ENCODE results near the gene ARHGAP44. TPM values are rescaled to one million over a fixed set of nuclear protein-coding genes. Genes with fewer than 3 reads are reported as not detected.

Gene ARHGAP44
- total and polyA plus RNA-seq, 2 of the 13 experiments (the other 11 are each of a cell fraction or from before 2014, with no cell fraction given): 0.79 to 3.1 TPM

- no peak for TF ChIP-seq ZNF430 (CRISPR knock-in tag; IDR thresholded peaks at IDR 0.05)
- TF ChIP-seq YEATS4 (CRISPR knock-in tag; IDR thresholded peaks at IDR 0.05; ENCODE audit: borderline replicate concordance): peak; percentile 36; the same call in 1 of the 2 replicates
- TF ChIP-seq SKI (IDR thresholded peaks at IDR 0.05; ENCODE audit: partially characterized antibody): peak; percentile 79
- TF ChIP-seq, protein P1, sequence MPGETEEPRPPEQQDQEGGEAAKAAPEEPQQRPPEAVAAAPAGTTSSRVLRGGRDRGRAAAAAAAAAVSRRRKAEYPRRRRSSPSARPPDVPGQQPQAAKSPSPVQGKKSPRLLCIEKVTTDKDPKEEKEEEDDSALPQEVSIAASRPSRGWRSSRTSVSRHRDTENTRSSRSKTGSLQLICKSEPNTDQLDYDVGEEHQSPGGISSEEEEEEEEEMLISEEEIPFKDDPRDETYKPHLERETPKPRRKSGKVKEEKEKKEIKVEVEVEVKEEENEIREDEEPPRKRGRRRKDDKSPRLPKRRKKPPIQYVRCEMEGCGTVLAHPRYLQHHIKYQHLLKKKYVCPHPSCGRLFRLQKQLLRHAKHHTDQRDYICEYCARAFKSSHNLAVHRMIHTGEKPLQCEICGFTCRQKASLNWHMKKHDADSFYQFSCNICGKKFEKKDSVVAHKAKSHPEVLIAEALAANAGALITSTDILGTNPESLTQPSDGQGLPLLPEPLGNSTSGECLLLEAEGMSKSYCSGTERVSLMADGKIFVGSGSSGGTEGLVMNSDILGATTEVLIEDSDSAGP (CRISPR knock-in tag; IDR thresholded peaks at IDR 0.05; ENCODE audit: borderline replicate concordance): peak; percentile 60; the same call in 1 of the 2 replicates
- peak; percentile 28 for TF ChIP-seq TAF15 (IDR thresholded peaks at IDR 0.05; ENCODE audit: low read depth, low read length, poor library complexity, severe bottlenecking)
- peak; percentile 73; the same call in 1 of the 2 replicates for TF ChIP-seq ZIK1 (CRISPR knock-in tag; IDR thresholded peaks at IDR 0.05; ENCODE audit: borderline replicate concordance, low read depth)
- TF ChIP-seq, protein P2, sequence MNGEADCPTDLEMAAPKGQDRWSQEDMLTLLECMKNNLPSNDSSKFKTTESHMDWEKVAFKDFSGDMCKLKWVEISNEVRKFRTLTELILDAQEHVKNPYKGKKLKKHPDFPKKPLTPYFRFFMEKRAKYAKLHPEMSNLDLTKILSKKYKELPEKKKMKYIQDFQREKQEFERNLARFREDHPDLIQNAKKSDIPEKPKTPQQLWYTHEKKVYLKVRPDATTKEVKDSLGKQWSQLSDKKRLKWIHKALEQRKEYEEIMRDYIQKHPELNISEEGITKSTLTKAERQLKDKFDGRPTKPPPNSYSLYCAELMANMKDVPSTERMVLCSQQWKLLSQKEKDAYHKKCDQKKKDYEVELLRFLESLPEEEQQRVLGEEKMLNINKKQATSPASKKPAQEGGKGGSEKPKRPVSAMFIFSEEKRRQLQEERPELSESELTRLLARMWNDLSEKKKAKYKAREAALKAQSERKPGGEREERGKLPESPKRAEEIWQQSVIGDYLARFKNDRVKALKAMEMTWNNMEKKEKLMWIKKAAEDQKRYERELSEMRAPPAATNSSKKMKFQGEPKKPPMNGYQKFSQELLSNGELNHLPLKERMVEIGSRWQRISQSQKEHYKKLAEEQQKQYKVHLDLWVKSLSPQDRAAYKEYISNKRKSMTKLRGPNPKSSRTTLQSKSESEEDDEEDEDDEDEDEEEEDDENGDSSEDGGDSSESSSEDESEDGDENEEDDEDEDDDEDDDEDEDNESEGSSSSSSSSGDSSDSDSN (CRISPR knock-in tag; IDR thresholded peaks at IDR 0.05): peak; percentile 56; the same call in 1 of the 2 replicates
- TF ChIP-seq ZFYVE20 (CRISPR knock-in tag; IDR thresholded peaks at IDR 0.05; ENCODE audit: borderline replicate concordance, low read depth): peak; percentile 47; the same call in 1 of the 2 replicates
- TF ChIP-seq, protein P3, sequence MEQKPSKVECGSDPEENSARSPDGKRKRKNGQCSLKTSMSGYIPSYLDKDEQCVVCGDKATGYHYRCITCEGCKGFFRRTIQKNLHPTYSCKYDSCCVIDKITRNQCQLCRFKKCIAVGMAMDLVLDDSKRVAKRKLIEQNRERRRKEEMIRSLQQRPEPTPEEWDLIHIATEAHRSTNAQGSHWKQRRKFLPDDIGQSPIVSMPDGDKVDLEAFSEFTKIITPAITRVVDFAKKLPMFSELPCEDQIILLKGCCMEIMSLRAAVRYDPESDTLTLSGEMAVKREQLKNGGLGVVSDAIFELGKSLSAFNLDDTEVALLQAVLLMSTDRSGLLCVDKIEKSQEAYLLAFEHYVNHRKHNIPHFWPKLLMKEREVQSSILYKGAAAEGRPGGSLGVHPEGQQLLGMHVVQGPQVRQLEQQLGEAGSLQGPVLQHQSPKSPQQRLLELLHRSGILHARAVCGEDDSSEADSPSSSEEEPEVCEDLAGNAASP (CRISPR knock-in tag; IDR thresholded peaks at IDR 0.05; ENCODE audit: borderline replicate concordance): no peak
- peak; percentile 10 for TF ChIP-seq AGO1 (IDR thresholded peaks at IDR 0.05; ENCODE audit: low read depth, low read length, poor library complexity, severe bottlenecking)
- TF ChIP-seq ESRRA (CRISPR knock-in tag; IDR thresholded peaks at IDR 0.05; ENCODE audit: low read depth): 0 out of 2 replicates have a peak, but pooled peaks have one; percentile 5
- 0 out of 2 replicates have a peak, but pooled peaks have one; percentile 47 for TF ChIP-seq SALL2 (CRISPR knock-in tag; IDR thresholded peaks at IDR 0.05)
- TF ChIP-seq ZNF660 (CRISPR knock-in tag; IDR thresholded peaks at IDR 0.05; ENCODE audit: borderline replicate concordance, low read depth): no peak
- peak; percentile 52; the same call in 1 of the 2 replicates for TF ChIP-seq KDM5B (CRISPR knock-in tag; IDR thresholded peaks at IDR 0.05; ENCODE audit: borderline replicate concordance)
- TF ChIP-seq SP4 (CRISPR knock-in tag; IDR thresholded peaks at IDR 0.05): peak; percentile 34
- TF ChIP-seq FOXA3 (CRISPR knock-in tag; IDR thresholded peaks at IDR 0.05): no peak
- peak; percentile 95 for TF ChIP-seq ZSCAN25 (CRISPR knock-in tag; IDR thresholded peaks at IDR 0.05)
Observed at GRCh38 chr17:12789481-12790248, at the start of gene ARHGAP44 (continued).

Data from HepG2 (cell line).